Colonic mucosa (tissue), 4 donors: Measurements from ENCODE around the gene RIOK1. TPM values are rescaled to one million over a fixed set of nuclear protein-coding genes. Genes with fewer than 3 reads are reported as not detected.

Source experiments
- DNase-seq: peaks from one replicate; pipeline ENCODE4 v3.0.0-alpha.2; 2020
- H3K27ac ChIP-seq: fragments of 200-600 bp; one replicate; pipeline ENCODE4 v1.8.0; 2021
- H3K27me3 ChIP-seq: fragments of 200-600 bp; one replicate; pipeline ENCODE4 v1.8.0; 2021
- H3K36me3 ChIP-seq: fragments of 200-600 bp; one replicate; pipeline ENCODE4 v1.8.0; 2021
- H3K4me1 ChIP-seq: fragments of 200-600 bp; one replicate; pipeline ENCODE4 v1.8.0; 2021; ENCODE audit warnings: mild to moderate bottlenecking
- H3K4me3 ChIP-seq: fragments of 200-600 bp; one replicate; pipeline ENCODE4 v1.8.0; 2021
- H3K9ac ChIP-seq, 2 donors: one replicate each; pipeline ENCODE4 v1.7.0; 2013; ENCODE audit warnings: control low read depth in 2 of 2, low read depth in 2 of 2, low read length in 2 of 2
- H3K9me3 ChIP-seq: fragments of 200-600 bp; one replicate; pipeline ENCODE4 v1.8.0; 2021
- intact Hi-C: fragments of 100-400 bp; cut with DNase I; formaldehyde crosslinking; loops from one replicate; pipeline ENCODE4 v1.14.1; 2022
- total RNA-seq, 2 donors: library from RNA; stranded (reverse); fragmentation: NEBNext Ultra II Directional in 1 of 2; extraction: Animal tissue kit (Norgen Biotek cat#: 25700) in 1 of 2; gene quantifications; one replicate each; pipeline ENCODE4 v1.2.1, GENCODE V29; 2021
- TF ChIP-seq, protein P1 (sequence below): fragments of 200-600 bp; IDR thresholded peaks from one replicate; pipeline ENCODE4 v1.8.0; 2022; ENCODE audit warnings: antibody characterized with exemption, mild to moderate bottlenecking
- donor health status: healthy.
- donor health status: DM: no; HTN: no; CAD: no.
- donor health status: DM: no; HTN: no; CAD: no.

The RIOK1 gene
- total RNA-seq, 2 donors from 2014 or later, result 16.6 to 16.9 TPM

DNA sequence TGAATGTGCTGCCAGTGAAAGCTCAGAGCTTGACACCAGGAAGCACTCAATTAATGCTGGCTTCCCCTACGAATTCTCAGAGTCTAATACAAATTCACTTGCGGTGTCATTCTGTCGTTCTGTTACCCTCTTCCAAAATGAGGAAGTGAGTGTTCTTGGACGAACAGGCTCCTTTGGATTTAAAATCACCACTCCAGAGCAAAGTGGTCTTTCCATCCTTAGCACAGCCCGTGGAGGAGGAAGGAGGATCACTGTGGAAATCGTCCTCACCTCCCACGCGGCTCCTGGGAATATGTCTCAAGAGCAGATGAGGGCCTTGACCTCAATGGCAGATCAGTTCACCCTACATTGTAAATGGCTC, 41.7 kb downstream of the RIOK1 start:
- H3K9ac ChIP-seq, result no peak overlapping the region

DNA sequence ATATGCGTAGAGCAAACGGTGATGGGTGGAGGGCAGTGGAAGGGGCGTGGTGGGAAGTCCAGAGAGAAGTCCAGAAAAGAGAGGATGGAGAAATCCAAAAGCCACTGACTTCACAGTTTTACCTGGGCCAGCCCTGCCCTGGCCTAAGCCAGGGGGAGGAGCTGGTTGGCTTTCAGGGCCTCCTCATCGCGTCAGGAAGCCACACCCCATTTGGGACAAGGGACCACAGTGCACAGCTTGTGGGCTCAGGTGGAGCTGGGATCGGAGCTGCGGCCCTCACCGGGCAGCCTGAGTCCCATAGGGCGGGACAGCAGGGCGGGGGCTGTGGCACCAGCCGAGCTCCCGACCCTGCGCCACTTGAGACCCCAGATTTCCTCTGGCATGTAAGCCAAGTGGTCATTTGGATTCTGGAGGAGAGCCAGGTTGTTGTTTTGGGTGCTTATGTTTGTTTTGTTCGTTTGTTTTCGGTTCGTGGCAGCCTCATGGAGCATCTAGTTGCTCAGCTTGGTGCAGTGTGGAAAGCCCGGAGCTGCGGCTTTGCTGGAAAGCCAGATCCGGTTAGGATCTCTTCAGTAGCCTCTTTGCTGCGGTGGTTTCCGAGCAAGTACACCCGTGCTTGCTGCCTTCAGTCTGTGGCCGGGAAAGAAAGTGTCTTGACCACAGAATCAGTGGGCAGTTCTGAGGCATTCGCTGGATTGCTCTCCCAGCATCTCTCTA, 42.2 kb downstream of the RIOK1 start:
- intact Hi-C loops, result no loop called here
- no peaks in the 10 kb centered on the region for H3K36me3 ChIP-seq
- DNase-seq, result no peak
- H3K4me3 ChIP-seq, result no peak overlapping the region
- no peaks in the 10 kb centered on the region for H3K27me3 ChIP-seq
- H3K4me1 ChIP-seq, result no peaks in the 10 kb centered on the region
- H3K9me3 ChIP-seq, result no peaks in the 10 kb centered on the region
- no peak overlapping the region for H3K9ac ChIP-seq
- TF ChIP-seq, protein P1, sequence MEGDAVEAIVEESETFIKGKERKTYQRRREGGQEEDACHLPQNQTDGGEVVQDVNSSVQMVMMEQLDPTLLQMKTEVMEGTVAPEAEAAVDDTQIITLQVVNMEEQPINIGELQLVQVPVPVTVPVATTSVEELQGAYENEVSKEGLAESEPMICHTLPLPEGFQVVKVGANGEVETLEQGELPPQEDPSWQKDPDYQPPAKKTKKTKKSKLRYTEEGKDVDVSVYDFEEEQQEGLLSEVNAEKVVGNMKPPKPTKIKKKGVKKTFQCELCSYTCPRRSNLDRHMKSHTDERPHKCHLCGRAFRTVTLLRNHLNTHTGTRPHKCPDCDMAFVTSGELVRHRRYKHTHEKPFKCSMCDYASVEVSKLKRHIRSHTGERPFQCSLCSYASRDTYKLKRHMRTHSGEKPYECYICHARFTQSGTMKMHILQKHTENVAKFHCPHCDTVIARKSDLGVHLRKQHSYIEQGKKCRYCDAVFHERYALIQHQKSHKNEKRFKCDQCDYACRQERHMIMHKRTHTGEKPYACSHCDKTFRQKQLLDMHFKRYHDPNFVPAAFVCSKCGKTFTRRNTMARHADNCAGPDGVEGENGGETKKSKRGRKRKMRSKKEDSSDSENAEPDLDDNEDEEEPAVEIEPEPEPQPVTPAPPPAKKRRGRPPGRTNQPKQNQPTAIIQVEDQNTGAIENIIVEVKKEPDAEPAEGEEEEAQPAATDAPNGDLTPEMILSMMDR, result no peak
- H3K27ac ChIP-seq, result no peak overlapping the region

More for the DNA sequence above, 41.7 kb downstream of the RIOK1 start:
- H3K9me3 ChIP-seq, result no peaks in the 10 kb centered on the region
- no peak for DNase-seq
- TF ChIP-seq, protein P1, result no peak
- H3K4me3 ChIP-seq, result no peak overlapping the region
- no peak overlapping the region for H3K27ac ChIP-seq
- H3K4me1 ChIP-seq, result no peaks in the 10 kb centered on the region
- no peaks in the 10 kb centered on the region for H3K36me3 ChIP-seq
- H3K27me3 ChIP-seq, result no peaks in the 10 kb centered on the region
- intact Hi-C loops, result no loop called here

DNA sequence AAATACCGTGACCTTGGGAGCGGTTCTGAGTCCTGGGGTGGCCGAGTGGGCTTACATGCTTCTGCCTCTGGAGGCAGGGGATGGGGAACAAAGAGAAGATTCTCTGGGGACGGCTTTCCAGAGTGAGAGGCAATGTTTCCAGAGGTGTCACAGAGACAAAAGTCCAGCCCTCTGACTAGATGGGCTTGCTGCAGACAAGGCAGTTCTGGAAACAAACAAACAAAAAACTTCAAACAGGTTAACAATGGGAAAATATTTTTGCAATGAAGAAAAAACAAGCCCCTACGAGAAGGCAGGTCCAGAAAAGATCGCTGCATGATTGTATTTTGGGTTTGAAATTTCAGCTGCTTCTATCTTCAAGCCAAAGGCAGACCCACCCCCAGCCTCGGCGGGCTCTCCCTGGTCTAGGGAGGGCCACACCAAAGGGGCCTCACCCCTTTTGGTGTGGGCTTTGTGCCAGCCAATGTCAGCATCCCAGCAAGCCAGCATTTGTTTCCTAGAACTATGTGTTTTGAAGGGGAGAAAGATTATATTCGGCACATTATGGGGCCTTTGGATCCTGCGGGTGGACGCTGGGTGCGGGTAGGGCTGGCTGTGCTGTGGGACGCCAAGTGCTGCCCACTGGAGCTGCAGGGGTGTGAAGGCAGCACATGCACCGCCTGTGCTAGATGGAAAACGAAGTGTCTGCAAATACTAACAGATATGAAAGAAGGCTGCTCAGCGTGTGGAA, 42.9 kb downstream of the RIOK1 start:
- no peaks in the 10 kb centered on the region for H3K4me1 ChIP-seq
- H3K9ac ChIP-seq, result no peak overlapping the region
- no peak overlapping the region for H3K4me3 ChIP-seq
- no peaks in the 10 kb centered on the region for H3K27me3 ChIP-seq
- DNase-seq, result no peak
- TF ChIP-seq, protein P1, result no peak
- no peaks in the 10 kb centered on the region for H3K36me3 ChIP-seq
- H3K27ac ChIP-seq, result no peak overlapping the region
- intact Hi-C loops, result no loop called here
- no peaks in the 10 kb centered on the region for H3K9me3 ChIP-seq

DNA sequence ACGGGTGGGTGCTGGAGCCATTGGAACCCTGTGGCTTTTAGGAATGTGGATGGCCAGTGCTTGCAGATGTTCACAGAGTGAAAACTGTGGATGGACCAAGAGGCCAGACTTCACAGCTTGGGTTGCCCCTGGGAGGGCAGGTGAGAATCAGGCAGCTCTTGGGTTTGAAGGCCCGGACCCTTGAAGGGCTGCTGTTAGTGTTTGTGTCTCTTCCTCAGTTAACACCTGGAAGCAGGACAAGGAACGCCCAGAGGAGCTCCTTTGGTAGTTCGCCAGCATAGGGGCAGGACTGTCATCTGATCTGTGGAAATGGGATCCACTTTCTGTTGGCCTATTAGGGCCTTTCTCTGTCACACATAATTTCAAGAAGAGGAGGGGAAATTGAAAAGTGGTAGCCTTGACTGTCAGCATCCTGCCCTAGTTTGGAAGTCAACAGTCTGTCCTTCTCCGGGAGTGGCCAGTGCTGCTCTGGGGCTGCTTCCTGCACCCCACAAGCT, 43.6 kb downstream of the RIOK1 start:
- no peak overlapping the region for H3K9ac ChIP-seq
- intact Hi-C loops, result no loop called here
- H3K9me3 ChIP-seq, result no peaks in the 10 kb centered on the region
- no peaks in the 10 kb centered on the region for H3K4me1 ChIP-seq
- H3K27ac ChIP-seq, result no peak overlapping the region
- H3K27me3 ChIP-seq, result no peaks in the 10 kb centered on the region
- no peaks in the 10 kb centered on the region for H3K36me3 ChIP-seq
- no peak overlapping the region for H3K4me3 ChIP-seq
- no peak for DNase-seq
- TF ChIP-seq, protein P1, result no peak

DNA sequence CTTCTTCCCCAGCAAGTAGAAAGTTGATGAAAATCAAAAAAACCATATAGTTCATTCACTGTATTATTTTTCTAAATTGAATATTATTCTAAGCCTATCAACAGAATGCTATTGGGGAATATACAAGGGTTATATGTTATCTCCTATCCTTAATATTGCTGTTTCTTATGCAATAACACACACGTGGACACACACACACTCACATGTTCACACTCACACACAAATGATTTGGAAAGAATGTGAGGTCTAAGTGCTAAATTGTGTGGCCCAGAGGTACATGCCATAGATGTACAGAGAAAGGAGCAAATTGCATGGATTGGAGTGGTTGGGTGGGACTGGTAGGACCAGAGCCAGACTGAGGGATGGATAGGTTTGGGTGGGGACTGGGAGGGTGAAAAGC, 45.1 kb downstream of the RIOK1 start:
- Histone ChIP-seq H3K9me3 (no peaks in the 10 kb centered on the region), H3K27ac (no peak overlapping the region), H3K4me1 (no peaks in the 10 kb centered on the region), H3K27me3 (no peaks in the 10 kb centered on the region), H3K9ac (no peak overlapping the region), H3K36me3 (no peaks in the 10 kb centered on the region), H3K4me3 (no peak overlapping the region)
- no peak for DNase-seq
- intact Hi-C loops, result no loop called here
- TF ChIP-seq, protein P1, result no peak
